SH-SY5Y (cell line): ENCODE results near the gene SKA2.

Source experiments
- GATA2 ChIP-seq: IDR thresholded peaks from 2 replicates; pipeline ENCODE4 v1.6.1; 2011; ENCODE audit warnings: mild to moderate bottlenecking, low read depth, low read length
- GATA3 ChIP-seq: IDR thresholded peaks from 2 replicates; pipeline ENCODE4 v1.6.1; 2011; ENCODE audit warnings: low read depth, mild to moderate bottlenecking, low read length, moderate library complexity

DNA sequence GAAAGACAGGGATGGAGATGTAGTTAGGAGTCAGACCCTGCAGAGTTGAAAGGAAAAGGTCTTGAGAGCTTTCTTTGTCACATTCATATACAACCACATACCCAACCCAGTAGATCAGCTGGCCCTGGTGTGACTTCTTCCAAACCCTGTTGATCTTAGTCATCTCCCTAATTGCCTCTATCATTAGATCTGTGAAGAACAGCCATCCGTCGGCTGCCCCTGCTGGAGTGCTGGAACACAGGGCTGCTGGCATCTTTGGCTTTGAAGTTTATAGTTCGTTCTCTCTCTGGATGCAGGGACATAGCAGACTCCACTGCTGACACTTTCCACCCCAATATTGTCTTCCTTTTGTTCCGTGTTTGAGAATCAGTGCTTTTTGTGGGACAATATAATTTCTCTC, 44.4 kb upstream of the SKA2 start:
- TF ChIP-seq GATA2 (no peak), GATA3 (no peak)
